GM18873 (cell line): ENCODE results near the gene DEDD2.
"Not testable (repeated sequence)": the region's sequence is repeated elsewhere in the genome, so short reads cannot be mapped to it uniquely, and the experiment has no call there.

Source experiments
- ATAC-seq: cut with Tn5 transposase; IDR thresholded peaks from one replicate; pipeline ENCODE4 v1.9.1; 2021; ENCODE audit warnings: mild to moderate bottlenecking, moderate library complexity, moderate number of reproducible peaks; ENCODE audit not compliant: unreplicated experiment, low FRiP score

Gene DEDD2, protein sequence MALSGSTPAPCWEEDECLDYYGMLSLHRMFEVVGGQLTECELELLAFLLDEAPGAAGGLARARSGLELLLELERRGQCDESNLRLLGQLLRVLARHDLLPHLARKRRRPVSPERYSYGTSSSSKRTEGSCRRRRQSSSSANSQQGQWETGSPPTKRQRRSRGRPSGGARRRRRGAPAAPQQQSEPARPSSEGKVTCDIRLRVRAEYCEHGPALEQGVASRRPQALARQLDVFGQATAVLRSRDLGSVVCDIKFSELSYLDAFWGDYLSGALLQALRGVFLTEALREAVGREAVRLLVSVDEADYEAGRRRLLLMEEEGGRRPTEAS

DNA sequence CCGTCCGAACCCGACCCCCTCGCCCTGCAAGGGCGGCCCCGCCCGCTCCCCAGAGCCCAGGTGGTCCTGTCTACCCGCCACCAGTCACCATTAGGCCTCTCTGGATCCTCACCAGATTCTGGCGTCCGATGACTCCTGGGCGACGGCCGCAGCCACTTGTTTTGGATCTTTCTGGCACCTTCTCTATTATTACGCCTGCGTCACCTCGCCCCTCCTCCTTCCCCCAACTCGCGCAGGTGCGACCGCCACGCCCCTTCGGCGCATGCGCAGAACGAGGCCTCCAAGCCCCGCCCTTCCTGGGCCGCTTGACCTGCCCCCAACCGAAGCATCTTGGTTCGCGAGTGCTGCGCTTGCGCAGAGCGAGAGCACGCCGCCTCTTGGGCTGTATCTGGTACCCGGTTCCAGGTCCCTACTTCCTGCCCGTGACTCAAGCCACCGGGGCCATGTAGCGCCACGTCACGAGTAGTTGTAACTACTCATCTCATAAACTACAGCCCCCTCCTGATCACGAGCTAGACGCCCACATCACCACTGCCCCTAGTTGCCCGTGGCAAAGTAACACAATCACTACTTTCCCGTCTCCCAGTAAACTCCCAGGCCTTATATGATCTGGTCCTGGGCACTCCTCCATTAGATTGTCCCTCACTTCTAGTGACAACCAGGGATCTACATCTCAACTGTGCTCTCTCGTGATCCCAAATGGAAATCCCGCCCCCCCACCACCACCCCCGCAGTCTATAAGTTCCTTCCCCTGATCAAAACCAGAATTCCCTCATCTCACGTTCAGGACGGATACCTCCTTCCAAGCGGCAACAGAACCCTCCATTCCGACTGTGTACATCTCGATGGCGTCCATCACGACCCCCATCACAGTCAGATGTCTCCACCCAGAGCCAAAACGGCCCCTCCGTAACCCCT, at the start of gene DEDD2:
Gene DEDD2 (minus strand): TSS at position 158 of the 918 bp plus-strand sequence. CDS start 670 bp downstream, outside the sequence.
- ATAC-seq: peak; percentile 67

DNA sequence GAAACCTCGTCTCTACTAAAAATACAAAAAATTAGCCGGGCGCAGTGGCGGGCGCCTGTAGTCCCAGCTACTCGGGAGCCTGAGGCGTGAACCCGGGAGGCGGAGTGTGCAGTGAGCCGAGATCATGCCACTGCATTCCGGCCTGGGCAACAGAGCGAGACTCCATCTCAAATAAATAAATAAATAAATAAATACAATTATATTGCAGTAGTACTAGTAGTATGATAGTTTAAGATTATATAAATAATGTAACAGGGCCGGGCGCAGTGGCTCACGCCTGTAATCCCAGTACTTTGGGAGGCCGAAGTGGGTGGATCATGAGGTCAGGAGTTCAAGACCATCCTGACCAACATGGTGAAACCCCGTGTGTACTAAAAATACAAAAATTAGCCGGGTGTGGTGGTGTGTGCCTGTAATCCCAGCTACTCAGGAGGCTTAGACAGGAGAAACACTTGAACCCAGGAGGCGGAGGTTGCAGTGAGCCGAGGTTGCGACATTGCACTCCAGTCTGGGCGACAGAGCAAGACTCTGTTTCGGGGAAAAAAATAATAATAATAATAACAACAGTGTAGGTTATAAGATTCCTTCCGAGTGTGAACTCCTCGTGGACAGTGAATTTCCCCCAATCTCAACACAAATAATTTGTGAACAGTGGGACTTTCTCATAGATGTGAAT, 49.6 kb upstream of the DEDD2 start:
- not testable (repeated sequence) for ATAC-seq

DNA sequence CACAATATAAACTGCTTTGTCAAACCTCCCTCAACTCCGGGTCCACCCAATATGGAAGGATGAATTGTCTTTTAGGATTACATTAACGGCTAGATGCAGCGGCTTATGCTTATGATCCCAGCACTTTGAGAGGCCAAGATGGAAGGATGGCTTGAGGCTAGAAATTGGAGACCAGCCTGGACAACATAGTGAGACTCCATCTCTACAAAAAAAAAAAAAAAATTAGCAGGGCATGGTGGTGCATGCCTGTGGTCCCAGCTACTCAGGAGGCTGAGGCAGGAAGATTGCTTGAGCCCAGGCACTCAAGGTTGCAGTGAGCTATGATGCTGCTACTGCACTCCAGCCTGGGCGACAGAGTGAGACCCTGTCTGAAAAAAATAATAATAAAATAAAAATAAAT, 48.6 kb upstream of the DEDD2 start:
- not testable (repeated sequence) for ATAC-seq

DNA sequence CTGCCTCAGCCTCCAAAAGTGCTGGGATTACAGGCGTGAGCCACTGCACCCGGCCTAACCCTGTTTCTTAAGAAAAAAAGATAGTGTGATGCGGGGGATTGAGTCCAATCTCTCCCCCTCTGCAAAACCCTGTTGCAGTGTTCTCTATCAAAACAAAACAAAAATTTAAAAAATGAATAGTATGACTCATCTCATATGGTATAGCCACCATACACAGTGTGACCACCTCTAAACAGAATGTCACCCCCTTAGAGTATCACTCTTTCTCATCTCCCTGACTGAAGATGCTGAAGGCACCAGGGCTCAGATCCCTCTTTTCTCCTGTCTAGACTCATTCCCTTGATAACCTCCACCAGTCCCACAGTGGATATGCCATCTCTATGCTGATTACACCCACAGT, 44.3 kb upstream of the DEDD2 start:
- ATAC-seq: no peak

DNA sequence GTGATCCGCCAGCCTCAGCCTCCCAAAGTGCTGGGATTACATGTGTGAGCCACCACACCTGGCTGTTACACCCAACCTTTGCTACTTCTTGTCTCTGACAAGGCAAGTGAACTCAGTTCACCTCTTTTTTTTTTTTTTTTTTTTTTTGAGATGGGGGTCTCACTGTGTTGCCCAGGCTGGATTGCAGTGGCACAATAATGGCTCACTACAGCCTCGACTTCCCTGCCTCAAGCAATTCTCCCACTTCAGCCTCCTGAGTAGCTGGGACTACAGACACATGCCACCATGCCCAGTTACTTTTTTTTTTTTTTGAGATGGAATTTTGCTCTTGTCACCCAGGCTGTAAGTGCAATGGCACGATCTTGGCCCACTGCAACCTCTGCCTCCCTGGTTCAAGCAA, 40.4 kb upstream of the DEDD2 start:
- not testable (repeated sequence) for ATAC-seq

DNA sequence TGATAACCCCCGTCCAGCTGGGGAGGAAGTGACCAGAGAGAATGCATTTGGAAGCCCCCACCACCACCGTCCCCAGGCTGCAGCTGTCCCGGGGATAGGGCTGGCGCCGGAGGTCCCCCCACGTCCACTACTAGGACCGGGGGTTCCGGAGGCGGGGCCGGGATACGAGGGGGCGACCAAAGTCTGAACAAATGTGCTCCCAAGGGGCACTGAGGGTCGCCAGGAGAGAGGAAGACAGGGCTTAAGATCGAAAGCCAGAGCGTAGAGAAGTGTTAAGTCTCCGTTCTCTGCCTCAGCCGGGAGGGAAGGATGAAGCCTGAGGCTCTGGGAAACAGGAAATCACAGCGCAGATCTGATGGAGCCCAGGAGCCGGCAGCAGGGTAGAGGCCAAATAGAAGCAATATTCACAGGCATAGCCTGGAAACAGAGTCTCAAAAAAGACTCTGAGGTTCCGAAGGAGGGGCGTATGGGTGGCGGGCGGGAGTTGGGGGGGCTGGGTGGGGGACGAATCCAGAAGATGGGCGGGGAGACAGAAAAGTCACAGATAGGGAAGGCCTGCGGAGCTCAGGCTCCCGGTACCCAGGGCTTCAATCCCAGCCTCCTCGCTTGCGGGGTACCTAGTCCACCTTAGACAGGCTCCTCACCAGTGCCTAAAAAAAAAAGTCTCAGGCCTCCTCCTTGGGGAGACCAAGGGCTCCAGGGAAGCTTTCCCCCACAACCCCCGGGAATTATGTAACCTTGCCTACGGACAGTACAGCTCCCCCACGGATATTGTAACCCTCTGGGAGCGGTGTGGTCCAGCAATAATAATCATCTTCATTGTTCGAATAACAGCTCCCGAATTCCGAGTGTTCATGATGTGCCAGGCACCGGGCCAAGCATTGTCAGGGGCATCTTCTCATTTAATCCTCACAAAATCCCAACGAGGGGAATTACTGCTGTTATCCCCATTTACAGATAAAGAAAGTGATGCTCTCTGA, 38.6 kb upstream of the DEDD2 start:
- no peak for ATAC-seq

DNA sequence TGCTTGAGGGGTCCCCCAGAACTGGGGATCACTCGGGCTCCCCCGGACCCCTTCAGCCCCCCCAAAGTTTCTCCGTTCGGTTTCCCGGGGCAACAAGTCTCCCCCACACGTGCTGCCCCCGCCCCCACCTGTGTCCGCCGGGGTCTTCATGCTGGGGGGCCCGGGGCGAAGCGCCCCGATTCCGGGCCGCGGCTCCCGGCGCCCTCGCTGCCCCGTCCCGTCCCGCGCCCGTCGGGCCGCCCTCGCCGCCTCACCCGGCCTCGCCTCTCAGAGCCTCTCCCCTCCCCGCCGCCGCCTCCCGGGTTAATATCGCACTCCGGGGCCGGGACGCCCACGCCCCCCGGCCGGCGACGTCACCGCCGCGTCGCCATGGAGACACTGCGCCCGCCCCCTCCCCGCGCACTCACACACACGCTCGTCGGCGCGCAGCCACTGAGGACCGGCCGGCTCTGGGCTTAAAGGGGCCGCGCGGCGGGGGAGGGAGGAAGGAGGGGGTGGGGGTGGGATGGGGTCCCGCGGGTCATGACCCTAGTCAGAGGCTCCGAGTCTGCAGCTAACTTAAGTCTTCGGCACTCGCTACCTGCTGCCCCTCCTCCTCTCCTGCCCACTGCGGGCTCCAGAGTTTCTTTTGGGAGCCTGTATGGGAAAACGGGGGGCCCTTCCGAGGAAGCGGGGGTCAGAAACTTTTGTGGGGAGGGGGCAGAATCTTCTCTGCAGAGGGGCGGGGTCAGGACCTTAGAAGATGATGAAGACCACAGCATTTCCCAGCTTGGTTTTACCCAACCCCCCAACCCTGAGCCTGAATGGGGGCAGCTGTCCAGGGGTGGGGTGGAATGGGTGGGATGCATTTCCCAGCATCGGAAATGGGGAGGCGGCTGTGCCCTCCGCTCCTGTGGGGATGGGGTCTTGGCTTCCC, 37.6 kb upstream of the DEDD2 start, which contains the start of gene ERF:
Gene ERF (minus strand): TSS at position 279 of the 916 bp plus-strand sequence. CDS start 129 bp downstream, at position 150.
- ATAC-seq: no peak

DNA sequence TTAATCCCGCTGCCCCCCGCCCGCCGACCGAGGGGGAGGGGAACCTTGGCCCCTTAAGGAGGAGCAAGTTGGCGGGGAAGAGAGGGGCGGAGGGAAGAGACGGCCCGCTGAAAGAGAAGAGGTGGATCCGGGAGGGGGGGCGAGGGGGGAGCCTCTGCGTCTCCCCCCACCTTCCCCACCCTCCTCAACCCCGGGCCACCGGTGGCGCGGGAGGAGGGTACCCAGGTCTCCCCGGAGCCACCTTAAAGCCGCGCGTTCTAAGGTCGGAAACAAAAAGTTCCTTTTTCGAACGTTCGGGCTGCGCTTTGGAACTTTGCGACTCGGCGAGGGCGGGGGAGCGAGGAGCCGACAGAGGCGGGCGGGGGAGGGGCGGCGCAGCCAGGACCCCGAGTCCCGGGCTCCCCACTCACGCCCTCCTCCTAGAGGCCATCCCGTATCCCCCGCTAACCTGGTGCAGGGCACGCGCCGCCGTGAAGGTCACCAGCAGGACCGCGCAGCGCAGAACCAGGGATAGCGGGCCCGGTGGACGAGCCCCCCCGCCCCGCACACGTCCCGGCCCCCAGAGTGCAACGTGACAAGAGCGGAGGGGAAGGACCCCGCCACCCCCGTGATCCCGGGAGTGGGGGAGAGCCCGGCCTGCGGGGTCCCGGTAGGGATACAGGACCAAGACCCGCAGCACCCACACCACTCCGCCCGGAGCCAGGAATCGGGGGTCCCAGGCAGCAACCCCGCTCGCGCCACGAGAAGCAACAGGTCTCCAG, 36.8 kb upstream of the DEDD2 start:
- no peak for ATAC-seq

DNA sequence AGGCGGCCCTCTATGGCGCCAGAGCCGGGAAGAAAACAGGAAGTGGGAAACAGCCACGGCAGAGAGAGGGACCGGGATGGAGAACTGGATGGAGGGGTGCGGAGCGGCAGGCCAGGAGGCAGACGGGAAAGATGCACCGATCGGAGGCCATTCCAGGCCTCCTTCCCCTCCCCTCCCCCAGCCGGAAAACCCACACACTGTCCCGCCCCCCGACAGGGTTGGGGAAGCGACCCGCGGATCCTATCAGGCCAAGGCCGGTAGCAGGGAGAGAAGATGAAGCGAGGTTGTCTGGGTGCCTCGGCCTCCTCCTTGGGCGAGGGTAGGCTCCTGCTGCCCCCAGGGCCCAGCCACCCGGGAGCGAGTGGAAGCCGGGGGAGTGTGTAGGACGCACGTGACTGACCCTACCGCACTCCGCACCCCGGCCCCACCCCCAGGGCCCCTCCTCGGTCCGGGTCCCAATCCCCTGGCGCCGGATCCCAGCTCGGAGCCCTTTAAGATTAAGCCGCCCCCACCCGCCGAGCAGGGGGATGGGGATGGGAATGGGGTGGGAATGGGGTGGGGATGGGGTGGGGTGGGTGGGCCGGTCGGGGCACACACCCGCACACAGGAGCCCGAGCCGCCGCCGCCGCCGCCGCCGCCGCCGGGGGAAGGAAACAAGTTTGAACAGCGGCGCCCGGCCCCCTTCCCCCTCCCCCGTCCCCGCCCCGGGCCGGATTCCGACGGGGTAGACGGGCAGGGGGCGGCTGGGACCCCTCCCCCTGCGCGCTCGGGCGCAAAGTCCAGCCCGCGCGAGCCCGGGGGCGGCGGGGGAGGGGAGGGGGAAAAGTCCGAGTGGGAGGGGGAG, 36.0 kb upstream of the DEDD2 start:
- no peak for ATAC-seq

DNA sequence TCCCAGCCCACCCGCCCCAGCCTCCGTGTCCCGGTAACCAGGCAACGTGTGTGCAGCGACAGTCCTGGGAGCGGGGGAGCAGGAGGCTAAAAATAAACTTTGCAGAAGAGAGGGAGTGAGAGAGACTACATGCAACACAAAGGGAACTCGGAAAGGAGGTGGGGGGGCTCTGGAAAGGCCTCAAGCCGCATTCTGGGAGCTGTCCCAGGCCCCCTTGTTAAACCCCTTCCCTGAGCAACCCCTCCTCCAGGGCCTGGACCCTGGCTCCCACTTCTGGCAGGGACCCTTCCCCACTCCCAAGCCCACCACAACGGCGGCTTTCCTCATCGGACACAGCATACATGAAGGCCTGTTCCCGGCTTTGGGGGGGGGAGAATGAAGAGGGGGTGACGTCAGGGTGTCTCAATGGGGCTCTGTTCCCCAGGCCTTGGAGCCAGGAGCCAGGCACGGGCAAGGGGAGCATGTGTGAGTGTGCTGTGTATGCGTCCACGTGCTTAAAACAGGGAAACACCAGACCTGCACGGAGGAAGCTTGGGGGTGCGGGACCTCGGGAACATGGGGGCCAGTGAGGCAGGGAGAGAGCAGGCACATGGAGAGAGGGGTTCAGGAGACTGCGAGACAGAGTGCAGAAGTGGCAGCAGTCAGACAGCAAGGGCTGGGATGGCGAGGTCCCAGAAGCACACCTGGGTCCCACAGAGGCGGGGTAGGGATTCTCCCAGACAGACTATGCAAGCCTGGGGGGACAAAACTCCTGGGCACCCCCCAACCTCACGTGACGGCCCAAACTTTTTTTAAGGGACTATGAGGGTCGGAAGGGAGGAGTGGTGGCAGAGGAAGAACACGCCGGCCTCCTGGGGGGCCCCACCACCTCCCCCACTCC, 35.1 kb upstream of the DEDD2 start:
- no peak for ATAC-seq

DNA sequence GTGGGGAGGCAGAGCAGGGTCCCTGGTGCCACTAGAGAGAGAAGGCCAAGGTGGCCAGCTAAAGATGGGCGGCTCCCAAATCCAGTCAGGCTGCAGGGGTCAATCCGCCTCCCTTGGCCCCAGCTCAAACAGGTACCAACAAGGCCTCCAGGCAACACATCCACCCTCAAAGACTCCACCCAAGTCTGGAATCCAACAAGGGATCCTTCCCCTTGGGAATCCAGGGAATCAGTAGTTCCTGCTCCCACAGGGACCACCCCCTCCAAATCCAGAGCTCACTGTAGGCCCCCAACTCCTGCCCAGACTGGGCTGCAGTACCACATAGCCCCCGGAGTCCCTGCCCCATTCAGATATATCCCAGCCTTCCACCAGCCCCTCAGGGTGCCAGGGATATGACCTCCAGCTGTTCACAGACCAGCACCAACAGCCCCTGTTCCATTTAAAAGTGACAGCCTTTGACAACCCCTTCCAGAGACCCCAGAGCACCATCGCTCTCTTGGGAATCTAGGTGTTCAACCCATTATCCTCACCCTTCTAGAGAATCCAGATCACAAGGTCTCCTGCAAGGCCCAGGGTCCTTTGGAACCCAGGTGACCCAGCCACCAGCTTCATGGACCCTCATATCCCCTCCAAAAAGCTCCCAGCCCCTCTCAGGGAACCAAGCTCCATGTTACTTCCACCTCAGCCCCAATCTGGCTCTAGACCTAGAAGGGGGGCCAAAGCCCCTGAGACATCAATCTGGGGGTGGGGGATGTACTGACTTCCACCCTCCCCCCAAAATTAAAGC, 34.3 kb upstream of the DEDD2 start:
- no peak for ATAC-seq

DNA sequence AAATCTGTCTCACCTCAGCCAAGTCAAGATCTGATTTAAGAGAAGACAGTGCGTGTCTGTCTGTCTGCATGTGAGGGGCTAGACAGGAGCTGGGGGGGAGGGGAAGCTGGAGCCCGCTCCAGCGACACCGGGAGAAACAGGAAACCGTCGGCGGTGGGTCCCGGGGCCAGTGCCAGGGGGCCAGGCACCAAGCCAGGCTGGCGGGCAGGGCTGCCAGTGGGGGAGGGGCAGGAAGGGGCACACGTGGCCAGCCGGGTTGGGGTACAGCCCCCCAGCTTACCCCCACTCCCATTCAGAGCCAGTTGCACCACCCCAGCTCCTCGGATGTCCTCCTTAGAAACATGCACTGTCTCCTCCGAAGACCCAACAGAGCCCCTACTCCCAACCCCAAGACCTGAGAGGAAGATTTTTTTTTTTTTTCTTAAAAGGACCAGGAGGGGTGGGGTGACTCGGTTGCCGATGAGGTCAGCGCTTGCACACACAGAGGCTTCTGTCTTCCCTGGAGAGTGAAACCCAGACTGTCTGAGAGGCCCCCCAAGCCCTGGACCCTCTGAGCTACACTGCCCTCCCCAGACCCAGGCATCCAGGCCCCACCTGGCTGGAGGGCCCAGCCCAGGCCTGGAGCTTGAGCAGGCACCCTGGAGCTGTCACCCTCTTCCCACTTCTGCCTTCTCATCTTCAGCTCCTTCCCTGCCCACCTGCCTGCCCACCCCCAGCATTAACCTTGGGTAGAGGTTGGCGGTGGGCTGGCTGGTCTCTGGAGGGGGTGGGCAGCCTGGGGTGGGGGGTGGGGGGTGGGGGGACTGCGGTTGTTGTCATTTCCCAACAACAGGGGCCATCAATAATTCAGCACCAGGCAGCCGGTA, 33.4 kb upstream of the DEDD2 start:
- ATAC-seq: no peak

DNA sequence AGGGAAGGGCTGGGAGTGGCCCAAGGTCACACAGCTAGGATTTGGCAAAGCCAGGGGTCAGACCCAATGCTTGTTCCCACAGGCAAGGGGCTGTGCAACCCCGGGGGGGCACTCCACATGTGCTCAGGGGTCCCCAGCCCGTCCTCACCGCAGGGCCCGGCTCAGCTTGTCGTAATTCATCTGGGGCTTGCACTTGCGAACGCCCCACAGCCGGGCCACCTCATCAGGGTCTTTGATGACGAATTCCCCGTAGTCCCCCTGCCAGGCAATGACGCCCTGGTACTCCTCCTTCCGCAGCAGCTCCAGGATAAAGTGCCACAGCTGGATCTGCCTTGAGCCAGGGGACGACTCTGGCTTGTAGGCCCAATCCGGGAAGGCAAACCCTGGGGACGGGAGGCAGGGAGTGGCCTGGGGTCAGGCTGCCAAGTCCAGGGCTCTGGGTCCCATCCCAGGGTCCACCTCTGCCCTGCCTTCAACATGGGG, 32.7 kb upstream of the DEDD2 start:
- ATAC-seq: no peak

DNA sequence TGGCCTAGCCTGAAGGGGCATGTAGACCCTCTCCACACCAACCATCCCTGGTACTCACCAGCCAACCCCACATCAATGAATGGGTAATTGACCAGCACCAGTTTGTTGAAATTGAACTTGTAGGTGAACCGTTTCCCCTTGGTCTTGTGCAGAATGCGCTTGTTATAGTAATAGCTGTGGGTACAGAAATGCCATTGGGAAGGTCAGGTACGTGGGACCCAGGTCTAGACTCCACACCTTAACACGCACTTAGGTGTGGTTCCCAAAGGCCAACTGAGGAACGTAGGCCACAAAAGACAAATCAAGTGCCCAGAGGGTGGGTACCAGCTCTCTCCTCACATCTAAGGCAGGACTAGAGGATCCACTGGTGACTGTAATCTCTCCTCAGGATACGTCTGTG, 32.3 kb upstream of the DEDD2 start:
- no peak for ATAC-seq
